ENCODE results near the gene ARHGAP22. TPM values are rescaled to one million over a fixed set of nuclear protein-coding genes. Genes with fewer than 3 reads are reported as not detected.

The ARHGAP22 gene
- total and polyA plus RNA-seq, 2 of the 4 experiments (the other 2 are of a cell fraction) = 28.3 to 30.2 TPM

DNA sequence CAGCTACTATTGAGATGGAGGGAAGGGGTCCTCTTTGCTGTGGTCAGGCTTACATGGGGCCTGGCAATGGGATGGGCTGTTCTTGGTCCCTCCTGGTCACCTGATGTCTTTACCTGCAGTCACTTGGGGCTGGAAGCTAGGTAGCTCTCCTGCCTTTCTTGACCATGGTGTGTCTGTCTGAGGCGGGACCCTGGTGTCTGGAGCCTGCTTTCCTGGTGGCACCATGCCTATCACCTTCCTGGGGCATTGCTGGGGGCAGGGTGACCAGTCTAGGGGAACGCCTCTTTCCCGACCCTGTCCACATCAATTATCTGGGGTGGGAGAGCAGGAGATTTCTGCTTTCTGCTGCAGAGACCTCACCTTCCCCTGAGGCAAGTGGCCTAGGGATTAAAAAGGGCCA is 55.6 kb downstream of the ARHGAP22 start:
- H3K4ac ChIP-seq (ENCODE audit: low read depth, low read length) = no peak overlapping the region
- no peak overlapping the region for H3K14ac ChIP-seq (replicated peaks; ENCODE audit: low read depth, low read length)
- H3K36me3 ChIP-seq (ENCODE audit: control insufficient read depth, insufficient read depth, low read length) = peaks cover 8% of the 10 kb centered on the region
- H4K91ac ChIP-seq (ENCODE audit: insufficient read depth, low read depth, low read length) = no peak overlapping the region
- 100% methylated on average over 1 of the region's 3 CpGs; no CpG with 5 or more reads in 1 of the 2 experiments for WGBS, 2 experiments (ENCODE audit: extremely low coverage in 2 of 2, insufficient read length in 1 of 2)
- no peak overlapping the region for H3K18ac ChIP-seq (ENCODE audit: low read depth, low read length)
- no peak overlapping the region for H3K4me2 ChIP-seq (ENCODE audit: low read depth, low read length)
- TF ChIP-seq RAD21 (IDR thresholded peaks at IDR 0.05; ENCODE audit: low read length) (no peak), FOS (IDR thresholded peaks at IDR 0.05; ENCODE audit: low read depth, low read length) (no peak), POLR2A (IDR thresholded peaks at IDR 0.05; ENCODE audit: low read depth, low read length) (no peak), CHD1 (IDR thresholded peaks at IDR 0.05; ENCODE audit: low read depth, low read length) (no peak), RFX5 (IDR thresholded peaks at IDR 0.05; ENCODE audit: low read depth, low read length) (no peak), NFE2L2 (IDR thresholded peaks at IDR 0.05; ENCODE audit: low read depth, low read length) (no peak)
- TF ChIP-seq, protein P1, sequence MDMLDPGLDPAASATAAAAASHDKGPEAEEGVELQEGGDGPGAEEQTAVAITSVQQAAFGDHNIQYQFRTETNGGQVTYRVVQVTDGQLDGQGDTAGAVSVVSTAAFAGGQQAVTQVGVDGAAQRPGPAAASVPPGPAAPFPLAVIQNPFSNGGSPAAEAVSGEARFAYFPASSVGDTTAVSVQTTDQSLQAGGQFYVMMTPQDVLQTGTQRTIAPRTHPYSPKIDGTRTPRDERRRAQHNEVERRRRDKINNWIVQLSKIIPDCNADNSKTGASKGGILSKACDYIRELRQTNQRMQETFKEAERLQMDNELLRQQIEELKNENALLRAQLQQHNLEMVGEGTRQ (IDR thresholded peaks at IDR 0.05; ENCODE audit: low read depth, low read length) = no peak
- peaks cover 2 to 48% of the 10 kb centered on the region in 2 experiments; a peak in 3 of 4 replicates for H3K79me1 ChIP-seq (ENCODE audit: low read depth in 1 of 2, low read length in 2 of 2)
- H3K27me3 ChIP-seq (ENCODE audit: control insufficient read depth, insufficient read depth, low read length) = no peaks in the 10 kb centered on the region
- POLR2A ChIA-PET (ENCODE audit: unreplicated experiment) = no interaction called here
- H2BK5ac ChIP-seq (ENCODE audit: low read depth, low read length, poor library complexity, severe bottlenecking) = no peak overlapping the region
- H2AK9ac ChIP-seq (replicated peaks; ENCODE audit: low read depth, low read length, poor library complexity) = no peak overlapping the region
- H3K9ac ChIP-seq (ENCODE audit: low read depth, low read length) = no peak overlapping the region
- H2BK120ac ChIP-seq (ENCODE audit: low read depth, low read length) = no peak overlapping the region
- H3K56ac ChIP-seq (ENCODE audit: extremely low read depth, insufficient read depth, low read length) = no peak overlapping the region
- DNase-seq = no peak
- H2AK5ac ChIP-seq (ENCODE audit: low read depth, low read length) = no peak overlapping the region
- no peak overlapping the region for H4K8ac ChIP-seq (ENCODE audit: low read depth in 2 of 2, low read length in 2 of 2)
- in situ Hi-C loops (cut with MboI; ENCODE audit: low sequenced_read_pairs) = no loop called here
- no peak for ATAC-seq (ENCODE audit: low read depth)
- intact Hi-C loops (cut with micrococcal nuclease) = no loop called here
- no peak overlapping the region for H3K23ac ChIP-seq (ENCODE audit: low read depth, low read length)
- H4K5ac ChIP-seq (ENCODE audit: low read depth, low read length) = no peak overlapping the region
- no TSS peak for BruUV-seq (replicated peaks)
- no peak overlapping the region for H2BK15ac ChIP-seq (ENCODE audit: low read depth, low read length)
- CTCF ChIA-PET = interaction anchor here (1.5 kb wide), 1 partner anchor 107 kb away, joined by 19 read pairs; no protein-coding TSS in a partner anchor
- no peak overlapping the region for H2AFZ ChIP-seq (replicated peaks; ENCODE audit: low read length, poor library complexity)
- H3K9me3 ChIP-seq (ENCODE audit: control insufficient read depth, insufficient read depth, low read length) = no peaks in the 10 kb centered on the region
- H4K20me1 ChIP-seq (ENCODE audit: insufficient read depth, low read length) = peaks cover 7% of the 10 kb centered on the region; the same call in 1 of the 2 replicates
- 0 out of 2 replicates have a peak, but pooled peaks cover 4% of the 10 kb centered on the region for H3K9me1 ChIP-seq (ENCODE audit: insufficient read depth, low read length)
- peaks cover 2% of the 10 kb centered on the region; the same call in 1 of the 2 replicates for H3K4me1 ChIP-seq (ENCODE audit: control insufficient read depth, insufficient read depth, low read length)
- dilution Hi-C loops (cut with HindIII; ENCODE audit: low sequenced_read_pairs, unreplicated experiment) = no loop called here
- H2BK20ac ChIP-seq (ENCODE audit: low read depth, low read length) = no peak overlapping the region
- no peak overlapping the region for H3K27ac ChIP-seq (ENCODE audit: insufficient read depth, low read length)
- H3K4me3 ChIP-seq (ENCODE audit: insufficient read depth, low read depth, low read length) = no peak overlapping the region

Measured in IMR-90 (cell line).